CD14-positive monocyte (primary cell): Measurements from ENCODE around the gene HK2. TPM values are rescaled to one million over a fixed set of nuclear protein-coding genes. Genes with fewer than 3 reads are reported as not detected.

Experiments used
- DNase-seq, 3 donors: peaks; one replicate each; pipeline ENCODE4 v3.0.0-alpha.2; 2011 to 2022
- H2AFZ ChIP-seq: 2 replicates; pipeline ENCODE4 v1.6.0; 2012; ENCODE audit warnings: mild to moderate bottlenecking, low read depth, low read length, inconsistent platforms; ENCODE audit not compliant: insufficient read depth, poor library complexity, severe bottlenecking
- H3K27ac ChIP-seq, 2 donors: 1 replicate in 1 of 2; 2 replicates in 1 of 2; pipeline ENCODE4 v1.5.1; 2012 to 2013; ENCODE audit warnings: low read length in 2 of 2, control low read depth in 1 of 2, inconsistent platforms in 1 of 2, low read depth in 1 of 2, mild to moderate bottlenecking in 1 of 2
- H3K27me3 ChIP-seq, 2 donors: one replicate each; pipeline versions ENCODE4 v1.6.0 to v1.6.1; 2011 to 2013; ENCODE audit warnings: low read length in 2 of 2; ENCODE audit not compliant: control insufficient read depth in 2 of 2, insufficient read depth in 2 of 2
- H3K36me3 ChIP-seq, 2 donors: replicated peaks in 1 of 2; 1 replicate in 1 of 2; 2 replicates in 1 of 2; pipeline versions ENCODE4 v1.5.1 to v1.6.1; 2012 to 2013; ENCODE audit warnings: low read length in 2 of 2, control low read depth in 1 of 2, inconsistent platforms in 1 of 2, mild to moderate bottlenecking in 1 of 2; ENCODE audit not compliant: insufficient read depth in 2 of 2, control insufficient read depth in 1 of 2
- H3K4me1 ChIP-seq, 2 donors: 1 replicate in 1 of 2; 2 replicates in 1 of 2; pipeline versions ENCODE4 v1.5.1 to v1.6.1; 2012 to 2013; ENCODE audit warnings: low read length in 2 of 2, control low read depth in 1 of 2, inconsistent platforms in 1 of 2, mild to moderate bottlenecking in 1 of 2, moderate library complexity in 1 of 2; ENCODE audit not compliant: insufficient read depth in 2 of 2, control insufficient read depth in 1 of 2
- H3K4me2 ChIP-seq: replicated peaks from 2 replicates; pipeline ENCODE3; 2012; ENCODE audit warnings: low read length, moderate library complexity, mild to moderate bottlenecking; ENCODE audit not compliant: poor library complexity, severe bottlenecking; ENCODE audit errors: extremely low read depth
- H3K4me3 ChIP-seq, 3 experiments: fragments of 200-600 bp in 1 of 3; sonication (generic) in 1 of 3; replicated peaks in 1 of 3; 1 replicate in 2 of 3; 2 replicates in 1 of 3; pipeline ENCODE4 v1.5.1; 2011 to 2013; ENCODE audit warnings: low read length in 3 of 3, mild to moderate bottlenecking in 3 of 3, control low read depth in 2 of 3, low read depth in 2 of 3, inconsistent platforms in 1 of 3, moderate library complexity in 1 of 3
- H3K79me2 ChIP-seq: 2 replicates; pipeline ENCODE4 v1.6.0; 2012; ENCODE audit warnings: mild to moderate bottlenecking, control low read depth, inconsistent platforms, low read length, moderate library complexity; ENCODE audit not compliant: insufficient read depth
- H3K9ac ChIP-seq: 2 replicates; pipeline ENCODE4 v1.6.0; 2017; ENCODE audit warnings: low read length, mild to moderate bottlenecking; ENCODE audit not compliant: insufficient read depth, poor library complexity, severe bottlenecking
- H3K9me3 ChIP-seq, 2 donors: replicated peaks in 1 of 2; 1 replicate in 1 of 2; 2 replicates in 1 of 2; pipeline versions ENCODE4 v1.5.1 to v1.6.1; 2012 to 2013; ENCODE audit warnings: low read length in 2 of 2, control low read depth in 1 of 2; ENCODE audit not compliant: control insufficient read depth in 1 of 2, insufficient read depth in 1 of 2
- H4K20me1 ChIP-seq: 2 replicates; pipeline ENCODE4 v1.6.0; 2012; ENCODE audit warnings: mild to moderate bottlenecking, low read length, control low read depth, moderate library complexity; ENCODE audit not compliant: insufficient read depth
- H3K27ac Mint-ChIP-seq, 7 donors: one replicate each; pipeline ENCODE4 v1.8.0; 2020; ENCODE audit warnings: mild to moderate bottlenecking in 7 of 7, mixed read lengths in 7 of 7, moderate library complexity in 6 of 7, inconsistent platforms in 2 of 7
- H3K27me3 Mint-ChIP-seq, 3 donors: one replicate each; pipeline ENCODE4 v1.8.0; 2021 to 2022; ENCODE audit warnings: low read depth in 3 of 3, mild to moderate bottlenecking in 3 of 3, mixed read lengths in 3 of 3, moderate library complexity in 3 of 3, inconsistent platforms in 1 of 3
- H3K36me3 Mint-ChIP-seq, 2 donors: one replicate each; pipeline ENCODE4 v1.8.0; 2020; ENCODE audit warnings: mixed read lengths in 2 of 2, inconsistent platforms in 1 of 2, mild to moderate bottlenecking in 1 of 2
- H3K4me1 Mint-ChIP-seq: one replicate; pipeline ENCODE4 v1.8.0; 2020; ENCODE audit warnings: mild to moderate bottlenecking, mixed read lengths
- H3K4me3 Mint-ChIP-seq, 2 donors: one replicate each; pipeline ENCODE4 v1.8.0; 2020; ENCODE audit warnings: mild to moderate bottlenecking in 2 of 2, mixed read lengths in 2 of 2, moderate library complexity in 1 of 2
- H3K9me3 Mint-ChIP-seq, 7 donors: one replicate each; pipeline ENCODE4 v1.8.0; 2020 to 2022; ENCODE audit warnings: mixed read lengths in 7 of 7, mild to moderate bottlenecking in 6 of 7, moderate library complexity in 6 of 7, inconsistent platforms in 2 of 7
- WGBS: methylation state at CpG from one replicate; pipeline ENCODE4 v1.1.5; 2013; ENCODE audit warnings: missing lambda C conversion rate; ENCODE audit not compliant: insufficient coverage; 5-methylcytosine and 5-hydroxymethylcytosine counted together
- intact Hi-C, 2 donors: fragments of 100-400 bp; cut with micrococcal nuclease; formaldehyde crosslinking; loops; one replicate each; pipeline versions ENCODE4 v1.15.0 to v1.15.1; 2023
- polyA plus RNA-seq, 3 donors: library from polyadenylated mRNA; depleted of rRNA in 1 of 3; unstranded in 2 of 3; stranded (reverse) in 1 of 3; fragments of 300-500 nt in 2 of 3; fragments of >200 nt in 1 of 3; fragmentation: Illumina TruSeq in 2 of 3; gene quantifications; 1 replicate in 2 of 3; 2 replicates in 1 of 3; pipeline ENCODE4 v1.2.3, GENCODE V29; 2012 to 2021
- TF ChIP-seq, protein P1 (sequence below): fragments of 200-600 bp; IDR thresholded peaks from one replicate; pipeline ENCODE4 v1.8.0; 2022; ENCODE audit warnings: antibody characterized with exemption, mild to moderate bottlenecking

Gene HK2
- polyA plus RNA-seq, 3 donors: 20.3 to 46.7 (median 29.8) TPM

DNA sequence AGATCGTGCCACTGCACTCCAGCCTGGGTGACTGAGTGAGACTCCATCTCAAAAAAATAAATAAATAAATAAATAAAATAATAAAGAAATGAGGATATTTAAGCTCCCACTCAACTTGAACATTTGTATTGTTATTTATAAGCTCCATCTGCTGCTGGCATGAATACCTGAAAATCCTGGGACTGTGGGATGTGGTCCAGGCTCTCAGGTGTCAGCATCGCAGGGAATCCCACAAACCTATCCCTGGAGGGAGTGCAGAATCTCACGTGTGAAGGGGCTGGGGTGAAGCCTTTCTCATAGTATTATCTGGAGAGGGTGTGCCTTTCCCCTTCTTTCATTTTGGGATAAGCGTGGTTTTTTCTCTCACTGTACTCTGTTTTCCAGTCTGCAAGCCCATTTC, 77.1 kb downstream of the HK2 start:
- no peaks in the 10 kb centered on the region for H3K79me2 ChIP-seq
- no CpG with 5 or more reads among the region's 4 CpGs for WGBS
- no peak overlapping the region for H3K4me3 ChIP-seq
- no peaks in the 10 kb centered on the region for H3K36me3 ChIP-seq
- TF ChIP-seq, protein P1, sequence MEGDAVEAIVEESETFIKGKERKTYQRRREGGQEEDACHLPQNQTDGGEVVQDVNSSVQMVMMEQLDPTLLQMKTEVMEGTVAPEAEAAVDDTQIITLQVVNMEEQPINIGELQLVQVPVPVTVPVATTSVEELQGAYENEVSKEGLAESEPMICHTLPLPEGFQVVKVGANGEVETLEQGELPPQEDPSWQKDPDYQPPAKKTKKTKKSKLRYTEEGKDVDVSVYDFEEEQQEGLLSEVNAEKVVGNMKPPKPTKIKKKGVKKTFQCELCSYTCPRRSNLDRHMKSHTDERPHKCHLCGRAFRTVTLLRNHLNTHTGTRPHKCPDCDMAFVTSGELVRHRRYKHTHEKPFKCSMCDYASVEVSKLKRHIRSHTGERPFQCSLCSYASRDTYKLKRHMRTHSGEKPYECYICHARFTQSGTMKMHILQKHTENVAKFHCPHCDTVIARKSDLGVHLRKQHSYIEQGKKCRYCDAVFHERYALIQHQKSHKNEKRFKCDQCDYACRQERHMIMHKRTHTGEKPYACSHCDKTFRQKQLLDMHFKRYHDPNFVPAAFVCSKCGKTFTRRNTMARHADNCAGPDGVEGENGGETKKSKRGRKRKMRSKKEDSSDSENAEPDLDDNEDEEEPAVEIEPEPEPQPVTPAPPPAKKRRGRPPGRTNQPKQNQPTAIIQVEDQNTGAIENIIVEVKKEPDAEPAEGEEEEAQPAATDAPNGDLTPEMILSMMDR: no peak
- Mint-ChIP-seq H3K4me1 (peaks cover 19% of the 10 kb centered on the region), H3K9me3 (peaks cover 6 to 21% (median 13%) of the 10 kb centered on the region in 7 donors), H3K27me3 (peaks cover 23 to 34% (median 31%) of the 10 kb centered on the region in 3 donors), H3K4me3 (no peak overlapping the region), H3K36me3 (peaks cover 4 to 5% of the 10 kb centered on the region in 2 donors), H3K27ac (no peak overlapping the region)
- no peak overlapping the region for H3K4me2 ChIP-seq
- H3K27me3 ChIP-seq: peaks cover 0 to 16% of the 10 kb centered on the region in 2 donors
- H2AFZ ChIP-seq: no peak overlapping the region
- peaks cover 0 to 6% of the 10 kb centered on the region in 2 donors for H3K9me3 ChIP-seq
- intact Hi-C loops: loop anchor here in 1 of 2 donors (10.0 kb wide), 1 partner anchor 694 kb away; no protein-coding TSS in a partner anchor
- H3K27ac ChIP-seq: no peak overlapping the region
- DNase-seq: no peak
- no peaks in the 10 kb centered on the region for H3K4me1 ChIP-seq
- H3K9ac ChIP-seq: no peak overlapping the region
- no peaks in the 10 kb centered on the region for H4K20me1 ChIP-seq

DNA sequence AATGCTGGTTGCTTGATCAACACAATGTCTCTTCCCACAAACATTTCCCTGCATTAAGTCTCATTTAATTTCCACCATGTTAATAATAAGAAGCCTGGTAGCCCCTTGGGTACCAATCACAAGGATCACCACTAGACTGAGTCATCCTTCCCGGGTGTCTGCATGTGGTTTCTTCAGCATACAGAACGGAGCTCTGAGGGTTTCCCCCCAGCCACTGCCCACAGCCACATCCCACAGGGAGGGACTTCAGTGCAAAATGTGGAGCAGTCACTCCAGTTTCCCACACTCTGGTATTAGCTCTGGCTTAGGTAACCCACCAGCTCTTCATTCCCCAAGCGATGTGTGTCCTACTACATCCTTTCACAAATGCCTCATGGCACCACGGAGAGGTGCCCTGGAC, 81.8 kb downstream of the HK2 start:
- Histone ChIP-seq H3K9ac (no peak overlapping the region), H3K27ac (no peak overlapping the region), H3K4me1 (peaks cover 4 to 6% of the 10 kb centered on the region in 2 donors), H3K9me3 (no peaks in the 10 kb centered on the region), H3K4me3 (no peak overlapping the region), H2AFZ (no peak overlapping the region), H3K27me3 (no peaks in the 10 kb centered on the region), H4K20me1 (no peaks in the 10 kb centered on the region), H3K79me2 (no peaks in the 10 kb centered on the region), H3K36me3 (no peaks in the 10 kb centered on the region), H3K4me2 (no peak overlapping the region)
- Mint-ChIP-seq H3K27ac (no peak overlapping the region), H3K36me3 (no peaks in the 10 kb centered on the region), H3K4me3 (no peak overlapping the region), H3K27me3 (peaks cover 5 to 28% (median 10%) of the 10 kb centered on the region in 3 donors), H3K9me3 (peaks cover 0 to 2% (median 0%) of the 10 kb centered on the region in 7 donors), H3K4me1 (peaks cover 22% of the 10 kb centered on the region)
- 92% methylated on average over 2 of the region's 4 CpGs for WGBS
- TF ChIP-seq, protein P1: no peak
- DNase-seq: no peak
- intact Hi-C loops: loop anchor here (5.0 to 10.0 kb wide), 2 partner anchors 689 to 692 kb away; no protein-coding TSS in a partner anchor
